Measurements from ENCODE around the gene ERGIC3. TPM values are rescaled to one million over a fixed set of nuclear protein-coding genes. Genes with fewer than 3 reads are reported as not detected.

The ERGIC3 gene
- total RNA-seq, result 396 and 424 TPM in 2 replicates

GRCh38 chr20:35541783-35542662, at the start of gene ERGIC3:
ERGIC3 (plus strand) TSS chr20:35542078; CDS start chr20:35542098, 20 bp downstream.

GRCh38 chr20:35529552-35529951, 12.3 kb upstream of the ERGIC3 start, which contains the start of gene C20orf173:
C20orf173 (minus strand) TSS chr20:35529652; CDS start chr20:35529373, 279 bp downstream.

Other genes starting within 250 kb of the ERGIC3 start
- not detected in 2 replicates for gene FAM83C, start 249.7 kb upstream of the ERGIC3 start, total RNA-seq
- gene UQCC1, start 130.1 kb upstream of the ERGIC3 start, total RNA-seq, result 20.4 and 33.0 TPM in 2 replicates
- 37.4 and 41.8 TPM in 2 replicates for gene GDF5, start 103.8 kb upstream of the ERGIC3 start, total RNA-seq
- gene CEP250, start 86.5 kb upstream of the ERGIC3 start, total RNA-seq, result 14.4 and 25.8 TPM in 2 replicates
- gene C20orf173, start 12.4 kb upstream of the ERGIC3 start, total RNA-seq, result not detected in 2 replicates
- gene SPAG4, start 73.8 kb downstream of the ERGIC3 start, total RNA-seq, result 32.9 and 44.2 TPM in 2 replicates
- gene CPNE1, start 122.8 kb downstream of the ERGIC3 start, total RNA-seq, result 145 and 149 TPM in 2 replicates
- gene RBM12, start 122.8 kb downstream of the ERGIC3 start, total RNA-seq, result 26.6 and 31.1 TPM in 2 replicates
- 25.1 and 28.8 TPM in 2 replicates for gene NFS1, start 157.3 kb downstream of the ERGIC3 start, total RNA-seq
- 584 and 690 TPM in 2 replicates for gene ROMO1, start 157.3 kb downstream of the ERGIC3 start, total RNA-seq
- 141 and 171 TPM in 2 replicates for gene RBM39, start 200.2 kb downstream of the ERGIC3 start, total RNA-seq
- 17.8 and 18.1 TPM in 2 replicates for gene PHF20, start 229.9 kb downstream of the ERGIC3 start, total RNA-seq